Measurements from ENCODE around the gene RYR2. TPM values are rescaled to one million over a fixed set of nuclear protein-coding genes. Genes with fewer than 3 reads are reported as not detected.

RYR2 gene
- total and polyA plus RNA-seq, 2 of the 8 experiments (the other 6 are each of a cell fraction or from before 2014, with no cell fraction given), result 1.3 to 4.4 TPM

- H3K27me3 ChIP-seq (replicated peaks in 1 of 4; ENCODE audit: control insufficient read depth in 3 of 4, extremely low read depth in 1 of 4, insufficient read depth in 3 of 4, low read length in 3 of 4), result no peaks in the 10 kb centered on the region
- no peak overlapping the region for H4K8ac ChIP-seq (ENCODE audit: extremely low read depth, insufficient read depth, low read length)
- H3K4me3 ChIP-seq (ENCODE audit: extremely low read depth in 1 of 4, insufficient read depth in 2 of 4, low read depth in 3 of 4, low read length in 4 of 4), result no peak overlapping the region
- H3K23me2 ChIP-seq (ENCODE audit: low read depth, low read length), result no peaks in the 10 kb centered on the region; the same call in 1 of the 2 replicates
- no peak overlapping the region for H2BK20ac ChIP-seq (ENCODE audit: low read length)
- no peak for TF ChIP-seq GABPA (IDR thresholded peaks at IDR 0.05; ENCODE audit: borderline replicate concordance, insufficient read depth, low read length)
- TF ChIP-seq JUND (IDR thresholded peaks at IDR 0.05; ENCODE audit: low read length), result no peak
- no peak for TF ChIP-seq POU5F1 (IDR thresholded peaks at IDR 0.05; ENCODE audit: low read depth, low read length)
- TF ChIP-seq EGR1 (IDR thresholded peaks at IDR 0.05; ENCODE audit: borderline replicate concordance, low read depth, low read length), result no peak
- no peak for TF ChIP-seq POLR2AphosphoS5 (IDR thresholded peaks at IDR 0.05; ENCODE audit: low read depth, low read length)
- no peak for TF ChIP-seq JUN (IDR thresholded peaks at IDR 0.05; ENCODE audit: low read depth, low read length)
- no peak for TF ChIP-seq TEAD4 (IDR thresholded peaks at IDR 0.05; ENCODE audit: low read depth, low read length)
- no peak for TF ChIP-seq POLR2A (IDR thresholded peaks at IDR 0.05; ENCODE audit: control extremely low read depth in 1 of 2, low read depth in 2 of 2, low read length in 2 of 2)
- TF ChIP-seq CHD2 (IDR thresholded peaks at IDR 0.05; ENCODE audit: low read length), result no peak
- no peaks in the 10 kb centered on the region for H3K79me2 ChIP-seq (ENCODE audit: control insufficient read depth in 1 of 2, insufficient read depth in 2 of 2, low read length in 2 of 2)
- H3K79me1 ChIP-seq (ENCODE audit: low read depth, low read length), result no peaks in the 10 kb centered on the region
- H2AK5ac ChIP-seq (ENCODE audit: low read depth, low read length), result no peak overlapping the region
- H2BK15ac ChIP-seq (ENCODE audit: low read length), result no peak overlapping the region
- H3K18ac ChIP-seq (ENCODE audit: extremely low read depth, low read length), result no peak overlapping the region
- no peaks in the 10 kb centered on the region for H3K9me3 ChIP-seq (ENCODE audit: insufficient read depth in 2 of 2, low read depth in 1 of 2, low read length in 1 of 2)
- no peak for FAIRE-seq
- ChIA-PET CTCF (ENCODE audit: partially characterized antibody) (no interaction called here), POLR2A (ENCODE audit: partially characterized antibody) (no interaction called here)
- DNase-seq (ENCODE audit: low read depth in 1 of 2, low spot score in 2 of 2), result no peak
- H2BK5ac ChIP-seq (ENCODE audit: low read depth, low read length), result no peak overlapping the region
- H3K14ac ChIP-seq (ENCODE audit: insufficient read length), result no peak overlapping the region
- no peak overlapping the region for H3K9ac ChIP-seq (replicated peaks in 1 of 4; ENCODE audit: extremely low read depth in 1 of 4, low read depth in 3 of 4, low read length in 3 of 4)
- H4K5ac ChIP-seq (ENCODE audit: insufficient read length, low read depth, low read length), result no peak overlapping the region
- H3K4ac ChIP-seq (replicated peaks; ENCODE audit: insufficient read length, low read depth, low read length), result no peak overlapping the region
- no peak overlapping the region for H3K4me2 ChIP-seq (ENCODE audit: insufficient read depth in 1 of 2, low read depth in 2 of 2, low read length in 2 of 2)
- no peak overlapping the region for H4K91ac ChIP-seq (replicated peaks; ENCODE audit: insufficient read length, low read length)
- H3K4me1 ChIP-seq (replicated peaks in 1 of 4; ENCODE audit: control insufficient read depth in 3 of 4, insufficient read depth in 4 of 4, low read length in 3 of 4), result no peaks in the 10 kb centered on the region
- WGBS, 2 experiments (ENCODE audit: extremely low coverage in 1 of 2, insufficient coverage in 1 of 2, insufficient read length in 1 of 2, insufficient replicate concordance in 2 of 2, low coverage in 1 of 2, low lambda C conversion rate in 2 of 2, missing lambda C conversion rate in 1 of 2), result 88% methylated on average over 7 of the region's 7 CpGs; no CpG with 5 or more reads in 1 of the 2 experiments
- no peak overlapping the region for H2AFZ ChIP-seq (ENCODE audit: low read length)
- no peak overlapping the region for H3K23ac ChIP-seq (ENCODE audit: insufficient read length)
- H3K56ac ChIP-seq (replicated peaks; ENCODE audit: insufficient read length, low read depth, low read length), result no peak overlapping the region
- no peak overlapping the region for H2BK120ac ChIP-seq (replicated peaks; ENCODE audit: low read depth, low read length)
- no peaks in the 10 kb centered on the region for H4K20me1 ChIP-seq (replicated peaks in 1 of 2; ENCODE audit: control insufficient read depth in 1 of 2, insufficient read depth in 2 of 2, low read length in 2 of 2)
- no peak overlapping the region for H2BK12ac ChIP-seq (ENCODE audit: low read depth, low read length)
- H3K27ac ChIP-seq (ENCODE audit: low read depth, low read length), result no peak overlapping the region
- no peaks in the 10 kb centered on the region for H3K36me3 ChIP-seq (ENCODE audit: control insufficient read depth in 2 of 4, insufficient read depth in 4 of 4, low read length in 3 of 4)
These were observed 406.1 kb downstream of the RYR2 start for GRCh38 chr1:237448042-237448441.
